ENCODE results near the gene TAS2R1.
"Not testable (repeated sequence)": the region's sequence is repeated elsewhere in the genome, so short reads cannot be mapped to it uniquely, and the experiment has no call there.

Gene TAS2R1

GRCh38 chr5:9621379-9621903 lies 8.7 kb downstream of the TAS2R1 start:
- DNase-seq, result no peak

- DNase-seq, result no peak
These were observed 10.6 kb downstream of the TAS2R1 start for GRCh38 chr5:9619331-9620092.

GRCh38 chr5:9617739-9618504 lies 12.2 kb downstream of the TAS2R1 start:
- no peak for DNase-seq

DNA sequence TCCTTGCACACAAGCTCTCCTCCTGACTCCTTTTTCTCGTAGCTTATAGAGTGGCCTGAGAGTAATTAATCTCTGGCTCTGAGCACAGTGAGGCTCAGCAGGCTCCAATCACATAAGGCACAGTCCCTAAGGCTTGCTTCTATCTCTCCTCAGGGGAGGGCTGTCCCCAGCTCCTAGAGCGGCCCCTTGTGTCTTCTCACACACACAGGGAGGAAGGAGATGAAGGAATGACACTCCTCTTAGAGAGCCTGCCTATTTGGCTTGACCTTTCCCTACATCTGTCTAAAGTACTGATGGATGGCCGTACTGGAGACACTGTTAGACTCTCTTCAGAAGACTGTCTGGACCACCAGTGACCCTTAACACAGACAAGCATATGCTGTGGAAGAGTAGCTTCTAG lies 12.9 kb downstream of the TAS2R1 start:
- no peak for DNase-seq

DNA sequence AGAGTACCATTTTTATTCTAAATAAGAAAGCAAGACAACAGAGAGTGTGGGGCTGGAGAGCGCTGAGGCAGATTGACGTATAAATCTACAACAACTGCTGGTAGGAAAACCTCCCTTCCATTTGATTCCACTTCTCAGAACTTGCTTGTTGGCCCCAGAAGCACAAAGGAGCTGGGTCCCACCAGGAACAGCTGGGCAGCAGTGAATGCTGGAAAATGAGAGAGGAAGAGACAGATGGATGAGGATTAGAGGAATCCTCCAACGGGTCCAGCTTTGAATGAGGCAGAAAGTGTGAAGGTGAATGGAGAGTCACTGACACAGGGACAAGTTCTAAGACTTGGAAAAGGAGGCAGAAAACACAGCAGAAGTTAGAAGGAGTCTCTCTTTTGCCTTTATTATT lies 14.8 kb downstream of the TAS2R1 start:
- DNase-seq, result no peak

DNA sequence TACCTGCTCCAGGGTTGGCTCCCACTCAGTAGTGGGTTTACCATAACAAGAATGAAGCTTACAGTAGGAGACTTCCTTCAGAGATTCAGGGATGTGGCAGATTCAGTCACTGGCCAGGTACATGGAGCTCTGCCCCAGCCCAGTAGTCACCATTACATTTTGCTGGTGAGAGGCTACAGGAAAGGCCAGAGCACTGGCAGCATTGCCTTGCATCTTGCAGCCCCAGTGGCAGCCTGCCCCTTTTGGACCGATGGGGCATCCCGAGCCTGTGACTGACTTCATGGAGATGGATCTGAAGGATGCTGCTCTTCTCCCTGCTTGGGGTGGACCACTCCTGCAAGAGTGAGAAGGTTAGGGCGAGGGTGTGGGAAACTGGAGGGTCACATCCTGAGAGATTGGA lies 16.8 kb downstream of the TAS2R1 start:
- no peak for DNase-seq

DNA sequence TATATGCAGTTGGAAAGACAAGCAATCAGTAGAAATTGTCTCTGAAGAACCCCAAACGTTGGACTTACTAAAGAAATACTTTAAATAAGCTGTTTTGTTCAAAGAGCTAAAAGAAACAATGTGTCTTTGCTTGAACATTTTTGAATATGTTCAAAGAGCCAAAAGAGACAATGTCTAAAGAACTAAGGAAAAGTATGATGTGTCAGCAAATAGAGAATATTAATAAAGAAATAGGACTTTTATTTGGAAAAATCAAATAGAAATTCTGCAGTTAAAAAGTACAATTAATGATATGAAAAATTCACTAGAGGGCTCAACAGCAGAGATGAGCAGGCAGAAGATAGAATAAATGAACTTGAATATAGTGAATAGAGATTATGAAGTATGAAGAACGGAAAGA lies 19.2 kb downstream of the TAS2R1 start:
- no peak for DNase-seq

DNA sequence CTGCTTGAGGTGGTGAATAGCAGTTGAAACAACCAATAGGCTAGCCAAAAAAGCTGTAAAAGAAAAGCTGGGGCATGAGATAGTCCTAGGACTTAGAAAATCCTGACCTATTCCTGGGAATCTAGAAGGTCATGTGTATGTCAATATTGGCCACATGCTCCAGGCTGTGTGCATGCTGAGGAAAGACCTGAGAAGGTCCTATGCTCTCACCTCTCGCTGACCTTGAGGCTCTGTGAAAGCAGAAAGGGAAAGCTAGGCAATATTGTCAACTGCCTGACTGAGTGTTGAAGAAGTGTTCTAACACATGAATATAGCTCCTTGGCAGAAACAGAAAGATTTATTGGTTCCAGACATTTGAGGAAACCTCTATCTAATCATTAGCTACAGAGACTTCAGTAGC lies 19.8 kb downstream of the TAS2R1 start:
- no peak for DNase-seq

GRCh38 chr5:9608093-9608492 lies 22.1 kb downstream of the TAS2R1 start:
- no peak for DNase-seq

DNA sequence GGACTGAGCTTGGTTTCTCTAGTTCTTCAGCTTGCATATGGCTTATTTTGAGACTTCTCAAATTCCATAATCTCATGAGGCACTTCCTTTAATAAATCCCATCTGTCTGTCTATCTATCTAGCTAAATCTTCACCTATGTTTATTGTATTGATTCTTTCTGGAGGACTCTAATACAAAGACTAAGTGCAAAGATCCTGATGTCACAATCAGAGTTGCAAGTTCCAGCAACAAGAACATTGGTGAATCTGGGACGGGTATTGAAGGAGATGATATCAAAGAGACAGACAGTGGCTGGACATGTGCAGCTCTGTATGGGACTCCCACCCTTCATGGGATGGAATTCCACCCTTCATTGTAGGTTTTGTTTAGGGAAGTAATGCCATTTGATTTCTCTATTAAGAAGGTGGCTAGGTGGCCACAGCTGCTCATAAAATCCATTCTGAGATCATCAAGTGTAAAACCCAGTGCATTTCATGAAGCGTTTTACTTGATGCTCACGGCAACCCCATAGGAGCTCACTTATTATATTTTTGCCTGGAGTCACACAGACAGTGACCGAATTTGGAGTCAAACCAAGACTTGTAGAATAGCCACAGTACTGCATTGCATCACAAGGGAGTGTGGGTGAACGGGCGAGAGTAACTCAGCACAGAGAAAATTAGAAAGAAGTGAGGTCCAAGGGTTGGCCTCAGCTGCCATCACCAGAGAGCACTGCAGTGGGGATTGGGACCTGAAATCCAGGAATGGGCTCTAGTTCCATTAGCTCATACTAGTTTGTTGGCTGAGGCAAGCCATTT lies 24.9 kb downstream of the TAS2R1 start:
- no peak for DNase-seq

DNA sequence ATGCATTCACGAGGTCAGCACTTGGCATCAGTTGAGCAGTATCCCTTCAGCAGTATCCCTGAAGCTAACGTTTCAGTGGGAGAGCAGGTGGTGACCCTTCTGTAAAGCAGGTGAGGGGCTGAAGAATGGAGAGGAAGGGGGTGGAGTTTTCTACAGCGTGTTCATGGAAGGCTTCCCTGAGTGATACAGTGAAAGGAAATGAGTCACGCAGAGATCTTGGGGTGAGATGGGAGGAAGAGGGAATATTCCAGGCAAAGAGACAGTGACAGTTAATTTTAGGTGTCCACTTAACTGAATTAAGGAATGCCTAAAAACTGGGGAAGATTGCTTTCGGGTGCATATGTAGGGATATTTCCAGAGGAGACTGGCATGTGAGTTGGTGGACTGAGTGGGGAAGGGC lies 25.7 kb downstream of the TAS2R1 start:
- no peak for DNase-seq

GRCh38 chr5:9601055-9601739 lies 29.0 kb downstream of the TAS2R1 start:
- DNase-seq, result no peak

- DNase-seq, result no peak
These were observed 30.8 kb downstream of the TAS2R1 start for GRCh38 chr5:9599391-9599790.

DNA sequence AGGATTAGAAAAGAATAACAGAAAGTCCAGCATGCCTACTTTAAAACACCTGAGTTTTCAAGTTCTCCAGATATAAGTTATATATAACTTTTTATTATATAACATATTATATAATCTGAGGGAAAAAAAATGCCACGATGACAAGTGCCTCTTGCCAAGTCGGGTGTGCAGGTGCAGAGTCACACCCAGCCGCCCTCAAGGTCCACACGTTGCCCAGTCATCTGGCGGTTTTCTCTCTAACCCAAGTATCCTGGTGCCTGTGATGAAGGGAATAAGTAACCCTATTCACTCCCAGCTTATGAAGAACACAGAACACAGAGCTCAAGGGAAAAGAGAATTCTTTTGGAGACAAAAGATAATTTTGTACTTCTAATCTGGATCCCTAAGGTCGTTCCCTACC lies 31.8 kb downstream of the TAS2R1 start:
- not testable (repeated sequence) for DNase-seq

GRCh38 chr5:9597322-9597721 lies 32.8 kb downstream of the TAS2R1 start:
- DNase-seq, result not testable (repeated sequence)

DNA sequence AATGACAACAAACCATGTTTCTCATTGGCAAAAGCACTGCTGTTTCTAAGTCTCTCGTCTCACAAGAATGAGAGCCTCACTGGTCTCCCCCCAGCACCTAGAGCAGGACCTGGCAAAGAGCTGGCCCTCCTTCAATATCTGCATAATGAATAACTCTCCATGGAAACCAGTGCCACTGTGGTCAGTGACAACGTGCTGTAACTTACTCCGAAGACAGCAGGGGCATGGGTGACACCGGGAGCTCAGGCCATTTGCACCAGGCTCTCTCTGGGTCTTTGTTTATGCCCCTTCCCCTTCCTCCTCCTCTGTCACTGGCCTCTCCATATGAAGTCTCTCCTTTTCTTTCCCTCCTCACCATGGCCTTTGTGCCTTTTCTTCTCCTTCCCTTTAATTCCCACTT lies 33.3 kb downstream of the TAS2R1 start:
- no peak for DNase-seq

GRCh38 chr5:9596171-9596780 lies 33.9 kb downstream of the TAS2R1 start:
- no peak for DNase-seq

DNA sequence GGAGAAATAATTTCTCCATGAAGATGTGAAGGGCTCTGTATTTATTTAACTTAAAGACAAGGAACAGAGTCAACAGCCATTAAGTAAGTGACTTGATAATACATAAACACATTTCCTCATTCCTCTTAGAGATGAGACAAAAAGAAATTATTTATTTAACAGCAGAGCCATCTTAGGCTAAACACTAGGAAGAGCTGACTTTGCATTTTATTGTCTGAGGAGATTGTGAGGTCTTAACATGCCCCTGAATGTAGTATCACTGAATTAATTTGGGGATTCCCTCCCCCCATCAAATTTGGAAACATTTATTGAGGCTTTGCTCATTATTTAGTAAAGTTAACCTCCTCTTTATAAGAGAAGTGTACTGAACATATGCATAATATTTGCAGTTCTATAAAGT lies 35.2 kb downstream of the TAS2R1 start:
- no peak for DNase-seq

GRCh38 chr5:9589049-9589835 lies 40.9 kb downstream of the TAS2R1 start:
- no peak for DNase-seq

GRCh38 chr5:9588254-9588653 lies 41.9 kb downstream of the TAS2R1 start:
- DNase-seq, result no peak

- DNase-seq, result no peak
These were observed 43.0 kb downstream of the TAS2R1 start for GRCh38 chr5:9587135-9587534.
